Measurements from ENCODE around the gene ZNF335.

GRCh38 chr20:46020555-46020954 lies 48.6 kb upstream of the ZNF335 start:
- no peak for TF ChIP-seq EZH2 (IDR thresholded peaks at IDR 0.05; ENCODE audit: insufficient read depth, poor library complexity, severe bottlenecking)
- TF ChIP-seq EZH2phosphoT487 (IDR thresholded peaks at IDR 0.05; ENCODE audit: insufficient read depth, low read depth) = no peak
